K562 (cell line): ENCODE measurements around the gene CKLF. TPM values are rescaled to one million over a fixed set of nuclear protein-coding genes. Genes with fewer than 3 reads are reported as not detected.
A peak's percentile ranks its signal among the peaks of the same experiment; 100 is the strongest.

Source experiments
- ARID3A ChIP-seq: IDR thresholded peaks from 2 replicates; pipeline ENCODE4 v1.6.1; 2012; ENCODE audit warnings: low read depth, low read length, improper control_type of control experiment, borderline replicate concordance
- CBFA2T3 ChIP-seq: fragments of 450-650 bp; IDR thresholded peaks from 2 replicates; pipeline ENCODE4 v1.6.1; 2017
- CHCHD3 ChIP-seq: fragments of 250-450 bp; sonication (Bioruptor Pico); IDR thresholded peaks from 2 replicates; pipeline ENCODE4 v2.1.2; 2022; ENCODE audit warnings: mild to moderate bottlenecking
- ETS2 ChIP-seq: IDR thresholded peaks from 2 replicates; pipeline ENCODE4 v1.6.1; 2016; ENCODE audit warnings: borderline replicate concordance, missing genetic modification characterization, mild to moderate bottlenecking, moderate library complexity, missing compliant biosample characterization; ENCODE audit not compliant: poor library complexity, severe bottlenecking
- FOXA3 ChIP-seq, 2 experiments: fragments of 450-650 bp in 1 of 2; sonication (generic) in 1 of 2; formaldehyde crosslinking; IDR thresholded peaks in 1 of 2; conservative IDR thresholded peaks in 1 of 2; 2 replicates each; pipeline versions ENCODE4 v1.4.0 to v1.8.0; 2020 to 2022; ENCODE audit warnings: mild to moderate bottlenecking in 2 of 2, missing genetic modification reagents in 1 of 2
- FOXJ3 ChIP-seq: sonication (generic); formaldehyde crosslinking; IDR thresholded peaks from 2 replicates; pipeline ENCODE4 v1.4.0; 2020; ENCODE audit warnings: mild to moderate bottlenecking, missing genetic modification reagents
- HDAC1 ChIP-seq, 2 experiments: fragments of 450-650 bp; IDR thresholded peaks; 2 replicates each; pipeline ENCODE4 v1.6.1; 2016 to 2017; ENCODE audit warnings: inconsistent platforms in 1 of 2, mild to moderate bottlenecking in 1 of 2, moderate library complexity in 1 of 2
- HNRNPK ChIP-seq: fragments of 200-400 bp; formaldehyde crosslinking; IDR thresholded peaks from one replicate; pipeline ENCODE4 v1.6.1; 2018; ENCODE audit warnings: mild to moderate bottlenecking, low read depth, low read length; ENCODE audit not compliant: poor library complexity, severe bottlenecking
- NFATC3 ChIP-seq: fragments of 450-650 bp; IDR thresholded peaks from 2 replicates; pipeline ENCODE4 v1.6.1; 2017; ENCODE audit warnings: mild to moderate bottlenecking
- PHB ChIP-seq: fragments of 250-450 bp; sonication (Bioruptor Pico); IDR thresholded peaks from 2 replicates; pipeline ENCODE4 v1.5.0; 2021
- PHF8 ChIP-seq: fragments of 200-600 bp; sonication (generic); IDR thresholded peaks from 2 replicates; pipeline ENCODE4 v1.6.1; 2012; ENCODE audit warnings: mixed run types, mild to moderate bottlenecking, inconsistent platforms, low read length, moderate library complexity, borderline replicate concordance
- PREB ChIP-seq: sonication (generic); formaldehyde crosslinking; IDR thresholded peaks from 2 replicates; pipeline ENCODE4 v1.8.1; 2023; ENCODE audit warnings: mild to moderate bottlenecking, missing genetic modification reagents
- SRF ChIP-seq, 2 experiments: fragments of 250-450, 450-650 bp in 1 of 2; sonication (Bioruptor Pico) in 1 of 2; sonication (generic) in 1 of 2; formaldehyde crosslinking; IDR thresholded peaks; 2 replicates each; pipeline versions ENCODE4 v1.5.0 to v1.5.1; 2020 to 2022; ENCODE audit warnings: mild to moderate bottlenecking in 1 of 2, missing genetic modification reagents in 1 of 2
- STAT6 ChIP-seq: sonication (generic); formaldehyde crosslinking; IDR thresholded peaks from 2 replicates; pipeline ENCODE4 v1.8.1; 2023; ENCODE audit warnings: mild to moderate bottlenecking, missing genetic modification reagents
- VEZF1 ChIP-seq: fragments of 200-800 bp; sonication (Bioruptor generic); IDR thresholded peaks from 2 replicates; pipeline ENCODE4 v1.6.1; 2017; ENCODE audit warnings: missing genetic modification characterization, missing compliant biosample characterization
- XRCC3 ChIP-seq: fragments of 450-650 bp; IDR thresholded peaks from 2 replicates; pipeline ENCODE4 v1.6.1; 2017; ENCODE audit warnings: mild to moderate bottlenecking, moderate library complexity
- ZC3H4 ChIP-seq: sonication (generic); formaldehyde crosslinking; IDR thresholded peaks from 2 replicates; pipeline ENCODE4 v1.9.0; 2021; ENCODE audit warnings: missing genetic modification reagents, borderline replicate concordance
- ZNF263 ChIP-seq: sonication (generic); formaldehyde crosslinking; IDR thresholded peaks from 2 replicates; pipeline ENCODE4 v1.8.0; 2022; ENCODE audit warnings: mild to moderate bottlenecking, missing genetic modification reagents, borderline replicate concordance
- ZNF347 ChIP-seq: fragments of 450-650 bp; formaldehyde crosslinking; IDR thresholded peaks from 2 replicates; pipeline ENCODE4 v1.4.0; 2020; ENCODE audit warnings: low read depth, mild to moderate bottlenecking, moderate library complexity
- ZNF444 ChIP-seq: fragments of 250-450 bp; sonication (Bioruptor Pico); IDR thresholded peaks from 2 replicates; pipeline ENCODE4 v1.4.0; 2020; ENCODE audit warnings: mild to moderate bottlenecking, moderate library complexity
- polyA plus RNA-seq, 8 experiments: library from polyadenylated mRNA; depleted of rRNA in 4 of 8; stranded (reverse) in 5 of 8; unstranded in 3 of 8; fragments of >200 nt; fragmentation: Nextera tagmentation in 2 of 8; fragmentation: Illumina TruSeq in 1 of 8; extraction: Ambion mirVana in 2 of 8; extraction: Trizol in 1 of 8; gene quantifications; 2 replicates each; pipeline versions ENCODE4 v1.2.1 to v1.2.3, GENCODE V29; 2011 to 2014; ENCODE audit warnings: inconsistent platforms in 1 of 8, missing spikeins in 1 of 8
- total RNA-seq, 7 experiments: library from RNA; depleted of rRNA in 6 of 7; stranded (reverse); fragments of >200 nt in 6 of 7; fragmentation: Illumina TruSeq in 2 of 7; extraction: Trizol in 2 of 7; gene quantifications; 2 replicates each; pipeline versions ENCODE4 v1.2.1 to v1.2.3, GENCODE V29; 2011 to 2021; ENCODE audit warnings: low replicate concordance in 1 of 7

CKLF gene
- total and polyA plus RNA-seq, 9 of the 15 experiments (the other 6 are each of a cell fraction or from before 2014, with no cell fraction given) = 84.8 to 322 (median 118) TPM

GRCh38 chr16:66552286-66553177, at the start of gene CKLF (continued):
- TF ChIP-seq STAT6 (peak; percentile 75; the same call in 1 of the 2 replicates), PREB (CRISPR knock-in tag) (no peak; the same call in 1 of the 2 replicates), PHB (CRISPR knock-in tag) (no peak), ZNF444 (CRISPR knock-in tag) (no peak), VEZF1 (CRISPR knock-in tag) (peak; percentile 82), ETS2 (tag) (no peak), ZNF347 (no peak; the same call in 1 of the 2 replicates), ZC3H4 (CRISPR knock-in tag) (no peak), FOXA3 (CRISPR knock-in tag; conservative IDR thresholded peaks at IDR 0.05 in 1 of 2, IDR thresholded peaks at IDR 0.05 in 1 of 2) (peak in 1 of 2 experiments; percentile 95; a peak in 2 of 4 replicates), CBFA2T3 (peak; percentile 42; the same call in 1 of the 2 replicates), CHCHD3 (no peak), HDAC1 (IDR thresholded peaks at IDR 0.05) (peak in 1 of 2 experiments; percentile 91; a peak in 2 of 4 replicates), NFATC3 (no peak), PHF8 (peak; percentile 89), ZNF263 (CRISPR knock-in tag) (peak; percentile 86), XRCC3 (no peak), FOXJ3 (CRISPR knock-in tag) (no peak), HNRNPK (no peak), SRF (CRISPR knock-in tag; IDR thresholded peaks at IDR 0.05) (peak in 1 of 2 experiments; percentile 71; a peak in 2 of 4 replicates), ARID3A (no peak)
